GM11168 (cell line): ENCODE results near the gene SPINT2.

Experiments
- in situ Hi-C: fragments of 300-500 bp; cut with MboI; formaldehyde crosslinking; loops from one replicate; pipeline ENCODE4 v1.12.0; 2022; ENCODE audit warnings: low sequenced_read_pairs; ENCODE audit not compliant: unreplicated experiment

SPINT2 gene, protein sequence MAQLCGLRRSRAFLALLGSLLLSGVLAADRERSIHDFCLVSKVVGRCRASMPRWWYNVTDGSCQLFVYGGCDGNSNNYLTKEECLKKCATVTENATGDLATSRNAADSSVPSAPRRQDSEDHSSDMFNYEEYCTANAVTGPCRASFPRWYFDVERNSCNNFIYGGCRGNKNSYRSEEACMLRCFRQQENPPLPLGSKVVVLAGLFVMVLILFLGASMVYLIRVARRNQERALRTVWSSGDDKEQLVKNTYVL

DNA sequence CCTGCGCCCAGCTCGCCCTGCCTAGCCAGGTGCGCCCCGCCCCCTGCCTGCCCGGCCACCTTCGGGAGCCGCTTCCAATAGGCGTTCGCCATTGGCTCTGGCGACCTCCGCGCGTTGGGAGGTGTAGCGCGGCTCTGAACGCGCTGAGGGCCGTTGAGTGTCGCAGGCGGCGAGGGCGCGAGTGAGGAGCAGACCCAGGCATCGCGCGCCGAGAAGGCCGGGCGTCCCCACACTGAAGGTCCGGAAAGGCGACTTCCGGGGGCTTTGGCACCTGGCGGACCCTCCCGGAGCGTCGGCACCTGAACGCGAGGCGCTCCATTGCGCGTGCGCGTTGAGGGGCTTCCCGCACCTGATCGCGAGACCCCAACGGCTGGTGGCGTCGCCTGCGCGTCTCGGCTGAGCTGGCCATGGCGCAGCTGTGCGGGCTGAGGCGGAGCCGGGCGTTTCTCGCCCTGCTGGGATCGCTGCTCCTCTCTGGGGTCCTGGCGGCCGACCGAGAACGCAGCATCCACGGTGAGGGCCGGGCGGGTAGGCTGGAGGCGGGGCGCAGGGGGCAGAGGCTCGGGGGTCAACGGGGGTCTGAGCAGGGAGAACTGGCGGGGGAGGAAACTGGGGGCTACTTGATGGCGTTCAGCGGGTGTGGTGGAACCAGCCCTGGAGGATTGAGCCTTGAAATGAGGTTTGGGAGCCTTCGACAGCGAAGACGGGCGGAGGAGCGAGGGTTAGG is at the start of gene SPINT2:
Gene SPINT2, plus strand, starts transcription at position 88 of the 727 bp plus-strand sequence. Its CDS starts 320 bp downstream, at position 408.
- in situ Hi-C loops: no loop called here

DNA sequence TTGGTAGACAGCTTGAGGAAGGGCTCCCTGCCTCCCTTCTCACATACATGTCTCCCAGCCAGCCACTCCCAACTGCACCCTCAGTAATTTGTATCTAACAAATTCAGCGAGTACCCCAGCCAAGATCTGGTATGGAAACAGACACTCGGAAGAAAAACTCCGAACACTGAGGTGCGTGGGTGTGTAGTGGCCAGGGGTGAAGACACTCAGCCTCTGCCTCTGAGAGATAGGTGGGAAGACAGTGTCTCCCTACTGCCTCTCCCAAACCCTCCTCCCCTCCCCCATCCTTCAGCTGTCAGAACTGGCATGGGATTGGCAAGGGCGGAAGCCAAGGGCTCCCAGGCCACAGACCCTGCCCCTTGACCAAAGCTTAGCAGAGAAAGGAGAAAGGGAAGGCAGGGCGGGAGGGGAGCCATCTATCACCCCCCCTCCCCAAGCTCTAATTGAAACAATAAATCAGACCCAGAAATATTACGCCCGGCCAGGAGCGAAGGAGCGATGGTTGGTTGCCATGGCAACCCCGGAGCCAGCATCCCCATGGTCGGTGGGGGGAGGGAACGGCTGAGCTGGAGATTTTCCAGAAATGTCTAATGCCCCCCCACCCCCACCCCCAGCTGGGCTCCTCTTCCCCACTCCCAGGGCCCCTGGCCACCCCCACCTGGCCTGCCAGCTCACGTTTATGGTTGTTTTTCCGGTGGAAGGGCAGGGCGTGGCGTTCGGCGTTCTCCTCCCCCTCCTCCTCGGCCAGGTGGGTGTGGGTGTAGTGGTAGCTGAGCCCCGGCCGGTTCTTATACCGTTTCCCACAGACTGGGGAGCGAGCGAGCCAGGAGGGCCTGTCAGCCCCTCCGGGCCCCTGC is 47.4 kb upstream of the SPINT2 start:
- in situ Hi-C loops: no loop called here

DNA sequence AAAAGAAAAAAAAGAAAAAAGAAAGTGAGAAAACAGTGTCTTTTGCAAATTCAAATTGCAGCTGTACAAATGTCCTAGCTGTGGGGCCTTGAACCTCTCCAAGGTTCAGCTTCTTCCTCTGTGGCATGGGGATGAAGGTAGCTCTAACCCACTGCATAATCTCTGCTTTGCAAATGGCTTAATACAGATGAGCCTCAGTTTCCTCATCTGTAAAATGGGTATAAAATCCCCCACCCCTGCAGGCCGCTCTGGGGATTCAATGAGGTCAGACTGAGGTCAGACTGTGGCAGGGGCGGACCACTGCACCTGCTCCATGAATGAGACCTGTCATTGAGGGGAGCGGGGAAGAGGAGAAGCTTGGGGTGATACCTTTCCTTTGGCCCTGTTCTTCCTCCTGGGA is 46.2 kb upstream of the SPINT2 start:
- in situ Hi-C loops: no loop called here

DNA sequence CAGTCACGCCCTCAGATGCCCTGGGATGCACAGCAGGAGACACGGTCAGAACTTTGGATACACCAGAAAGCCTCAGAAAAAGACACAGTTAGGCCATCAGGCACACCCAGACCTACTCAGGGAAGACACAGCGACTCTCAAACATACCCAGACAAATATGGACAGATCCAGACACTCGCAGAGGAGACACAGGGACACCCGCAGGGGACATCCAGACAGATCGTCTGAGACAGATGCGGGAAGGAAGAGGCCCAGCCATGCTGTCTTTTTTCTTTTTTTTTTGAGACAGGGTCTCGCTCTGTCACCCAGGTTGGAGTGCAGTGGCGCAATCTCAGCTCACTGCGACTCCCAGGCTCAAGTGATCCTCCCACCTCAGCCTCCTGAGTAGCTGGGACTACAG is 45.2 kb upstream of the SPINT2 start:
- in situ Hi-C loops: no loop called here

DNA sequence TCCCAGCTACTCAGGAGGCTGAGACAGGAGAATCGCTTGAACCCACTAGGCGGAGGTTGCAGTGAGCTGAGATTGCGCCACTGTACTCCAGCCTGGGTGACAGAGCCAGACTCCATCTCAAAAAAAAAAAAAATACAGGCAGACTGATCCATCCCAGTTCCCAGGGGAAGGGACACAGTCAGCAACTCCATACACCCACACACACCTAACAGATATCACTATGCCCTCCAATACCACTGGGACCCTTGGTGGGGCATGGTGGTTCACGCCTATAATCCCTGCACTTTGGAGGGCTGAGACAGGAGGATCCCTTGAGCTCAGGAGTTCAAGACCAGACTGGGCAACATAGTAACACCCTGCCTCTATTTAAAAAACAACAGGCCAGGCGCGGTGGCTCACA is 43.0 kb upstream of the SPINT2 start:
- in situ Hi-C loops: no loop called here

DNA sequence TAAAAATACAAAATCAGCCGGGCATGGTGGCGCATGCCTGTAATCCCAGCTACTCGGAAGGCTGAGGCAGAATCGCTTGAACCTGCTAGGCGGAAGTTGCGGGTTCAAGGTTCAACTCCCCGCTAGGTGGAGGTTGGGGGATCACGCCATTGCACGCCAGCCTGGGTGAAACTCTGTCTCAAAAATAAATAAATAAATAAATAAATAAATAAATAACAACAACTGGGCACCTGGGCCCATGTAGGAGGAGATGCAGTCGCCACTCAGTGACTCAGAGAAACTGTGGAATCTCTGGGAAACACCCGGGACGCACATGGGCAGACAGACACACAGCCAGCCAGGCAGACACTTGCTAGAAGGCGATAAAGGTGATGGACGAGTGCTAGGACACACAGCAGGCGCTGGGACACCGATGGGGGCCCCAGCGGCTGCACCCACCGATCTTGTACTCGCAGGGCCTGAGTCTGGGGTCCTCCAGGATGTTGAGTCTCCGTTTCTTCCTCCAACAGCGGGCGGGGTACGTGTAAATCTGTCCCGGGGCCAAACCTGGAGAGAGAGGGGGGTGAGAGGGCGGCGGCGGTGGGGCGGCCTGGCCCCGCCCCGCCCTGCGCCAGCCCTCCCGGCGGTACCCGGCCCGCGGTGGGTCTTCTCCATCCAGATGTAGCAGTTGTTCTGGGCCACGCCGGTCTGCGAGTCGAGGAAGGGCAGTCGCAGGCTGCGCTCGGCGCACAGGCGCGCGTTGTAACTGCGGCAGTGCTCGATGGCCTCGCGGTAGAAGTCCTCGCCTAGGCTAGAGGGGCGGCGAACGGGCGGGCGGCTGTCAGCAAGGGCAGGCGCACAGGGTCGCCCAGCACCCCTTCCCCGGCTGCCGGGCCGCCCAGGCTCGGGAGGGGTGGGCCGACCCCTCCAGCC is 42.2 kb upstream of the SPINT2 start:
- in situ Hi-C loops: no loop called here

DNA sequence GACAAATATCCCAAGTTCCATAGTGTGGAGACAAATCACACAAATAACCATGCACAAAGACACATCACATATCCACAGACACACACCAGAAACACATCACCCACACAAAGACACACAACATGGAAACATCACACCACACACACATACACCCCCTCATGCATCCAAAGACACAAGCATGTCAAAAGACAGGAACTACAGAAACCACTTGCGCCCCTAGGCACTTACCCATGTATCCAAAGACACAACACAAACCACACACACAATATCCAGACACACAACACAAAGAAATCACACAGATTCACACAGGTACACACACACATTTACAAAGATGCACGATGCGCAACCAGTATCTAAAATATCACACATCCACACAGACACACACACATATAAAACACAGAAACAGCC is 41.3 kb upstream of the SPINT2 start:
- in situ Hi-C loops: no loop called here

DNA sequence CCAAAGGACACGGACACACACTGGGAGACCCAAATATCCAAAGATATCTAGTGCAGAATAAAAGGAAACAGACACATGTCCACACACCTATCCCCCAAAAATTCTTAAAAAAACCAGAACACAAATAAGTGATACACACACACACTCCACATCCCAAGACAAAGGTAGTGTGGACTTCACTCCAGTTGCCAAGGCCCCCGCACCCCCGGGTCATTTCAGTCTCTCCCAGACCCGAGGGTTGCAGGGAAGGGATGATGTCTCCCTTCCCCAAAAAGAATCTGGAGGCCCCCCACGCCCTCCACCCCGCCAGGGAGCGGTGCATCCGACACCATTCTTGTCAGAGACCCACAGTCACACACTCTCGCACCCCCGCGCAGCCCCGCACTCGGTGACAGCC is 40.8 kb upstream of the SPINT2 start:
- in situ Hi-C loops: no loop called here

DNA sequence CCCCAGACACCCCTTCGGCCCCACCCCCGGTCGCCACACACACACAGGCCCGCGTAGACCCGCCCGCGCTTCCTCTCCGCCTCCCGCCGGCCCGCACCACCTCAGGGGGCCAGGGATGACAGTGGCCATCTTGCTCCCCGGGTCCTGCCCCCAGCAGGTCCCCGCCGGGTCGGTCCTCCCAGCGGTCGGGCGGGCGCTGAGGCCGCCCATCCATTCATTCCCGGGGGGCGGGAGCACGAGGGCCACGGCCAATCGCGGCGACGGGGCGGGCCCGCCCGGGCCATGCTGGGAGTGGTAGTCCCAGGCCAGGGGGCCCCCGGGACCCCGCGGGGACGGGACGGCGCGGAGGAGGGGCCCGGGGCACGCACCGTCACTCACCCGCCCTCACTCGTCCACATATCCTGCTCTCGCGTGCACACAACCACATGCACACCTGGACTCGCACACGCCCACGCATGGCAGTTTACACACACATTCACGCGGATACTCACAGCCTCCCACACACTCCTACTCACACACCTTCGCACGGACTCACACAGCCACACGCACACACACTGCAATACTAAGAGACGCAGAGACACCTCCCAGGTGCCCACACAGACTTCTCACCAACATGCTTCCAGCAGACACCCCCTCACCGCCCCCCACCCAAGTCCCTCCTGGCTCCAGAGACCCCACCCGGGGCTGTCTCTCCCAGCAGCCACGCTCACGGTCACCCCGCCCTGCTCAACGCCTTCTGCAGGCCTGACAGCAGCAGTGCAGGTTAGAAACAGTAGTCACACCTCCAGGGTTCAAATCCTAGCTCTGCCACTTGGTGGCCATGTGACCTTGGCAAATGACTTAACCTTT is 40.1 kb upstream of the SPINT2 start, which contains the start of gene DPF1:
Gene DPF1, minus strand, starts transcription at position 209 of the 849 bp plus-strand sequence. Its CDS starts 80 bp downstream, at position 129.
- in situ Hi-C loops: no loop called here

DNA sequence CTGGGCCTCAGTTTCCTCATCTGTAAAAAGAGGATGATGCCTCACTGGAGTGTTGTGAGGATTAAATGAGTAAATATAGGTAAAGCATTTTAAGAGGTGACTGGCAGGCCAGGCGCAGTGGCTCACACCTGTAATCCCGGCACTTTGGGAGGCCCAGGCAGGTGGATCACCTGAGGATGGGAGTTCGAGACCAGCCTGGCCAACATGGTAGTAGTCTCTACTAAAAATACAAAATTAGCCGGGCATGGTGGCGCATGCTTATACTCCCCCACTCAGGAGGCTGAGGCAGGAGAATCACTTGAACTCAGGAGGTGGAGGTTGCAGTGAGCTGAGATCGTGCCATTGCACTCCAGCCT is 39.5 kb upstream of the SPINT2 start:
- in situ Hi-C loops: loop anchor here (25.0 kb wide), 1 partner anchor 338 kb away; no protein-coding TSS in a partner anchor

DNA sequence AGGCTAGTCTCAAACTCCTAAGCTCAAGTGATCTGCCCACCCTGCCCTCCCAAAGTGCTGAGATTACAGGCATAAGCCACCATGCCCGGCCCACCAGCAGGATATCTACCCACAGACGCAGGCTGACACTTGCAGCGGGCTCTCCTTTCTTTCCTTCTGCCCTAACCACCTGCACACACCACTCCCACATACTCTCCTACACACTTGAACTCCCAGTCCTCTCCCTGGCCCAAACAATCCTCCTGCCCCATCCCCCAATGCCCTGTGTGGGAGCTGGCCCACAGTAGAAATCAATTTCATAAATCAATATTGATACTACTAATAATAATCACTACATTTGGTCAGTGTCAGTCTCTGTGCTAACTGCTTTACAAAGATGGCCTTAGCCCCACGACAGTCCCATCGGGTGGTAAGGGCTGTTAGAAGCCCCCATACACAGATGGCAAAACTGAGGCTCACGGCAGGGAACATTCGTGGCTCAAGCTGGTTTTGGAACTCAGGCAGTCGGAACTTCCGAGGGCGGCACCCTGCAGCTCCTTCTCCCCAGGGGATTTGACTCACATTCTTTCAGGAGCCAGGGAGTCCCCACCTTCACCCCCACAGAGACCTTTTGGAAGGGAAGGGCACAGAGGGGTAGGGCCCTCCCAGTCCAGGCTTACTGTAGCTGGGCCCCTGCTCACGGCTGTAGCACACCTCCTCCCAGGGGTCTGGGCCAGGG is 36.9 kb upstream of the SPINT2 start:
- in situ Hi-C loops: loop anchor here (25.0 kb wide), 1 partner anchor 340 kb away; no protein-coding TSS in a partner anchor

DNA sequence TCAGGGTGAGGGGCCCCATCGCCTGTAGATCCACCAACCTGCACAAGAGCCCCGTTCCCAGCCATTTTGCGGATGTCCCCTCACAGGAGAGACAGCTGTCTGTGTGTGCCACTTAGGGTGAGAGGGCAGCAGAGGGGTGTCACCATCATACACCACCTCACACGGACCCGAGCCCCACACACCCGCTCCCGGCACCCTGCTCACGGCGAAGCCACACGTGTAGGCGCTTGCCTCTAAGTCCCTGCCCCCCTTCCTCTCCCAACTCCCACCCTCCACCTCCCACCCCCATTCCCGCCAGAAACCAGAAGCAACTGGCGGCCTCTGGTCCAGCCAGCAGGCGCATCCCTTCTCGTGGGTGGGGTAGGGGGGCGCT is 36.4 kb upstream of the SPINT2 start:
- in situ Hi-C loops: loop anchor here (25.0 kb wide), 1 partner anchor 341 kb away; no protein-coding TSS in a partner anchor

DNA sequence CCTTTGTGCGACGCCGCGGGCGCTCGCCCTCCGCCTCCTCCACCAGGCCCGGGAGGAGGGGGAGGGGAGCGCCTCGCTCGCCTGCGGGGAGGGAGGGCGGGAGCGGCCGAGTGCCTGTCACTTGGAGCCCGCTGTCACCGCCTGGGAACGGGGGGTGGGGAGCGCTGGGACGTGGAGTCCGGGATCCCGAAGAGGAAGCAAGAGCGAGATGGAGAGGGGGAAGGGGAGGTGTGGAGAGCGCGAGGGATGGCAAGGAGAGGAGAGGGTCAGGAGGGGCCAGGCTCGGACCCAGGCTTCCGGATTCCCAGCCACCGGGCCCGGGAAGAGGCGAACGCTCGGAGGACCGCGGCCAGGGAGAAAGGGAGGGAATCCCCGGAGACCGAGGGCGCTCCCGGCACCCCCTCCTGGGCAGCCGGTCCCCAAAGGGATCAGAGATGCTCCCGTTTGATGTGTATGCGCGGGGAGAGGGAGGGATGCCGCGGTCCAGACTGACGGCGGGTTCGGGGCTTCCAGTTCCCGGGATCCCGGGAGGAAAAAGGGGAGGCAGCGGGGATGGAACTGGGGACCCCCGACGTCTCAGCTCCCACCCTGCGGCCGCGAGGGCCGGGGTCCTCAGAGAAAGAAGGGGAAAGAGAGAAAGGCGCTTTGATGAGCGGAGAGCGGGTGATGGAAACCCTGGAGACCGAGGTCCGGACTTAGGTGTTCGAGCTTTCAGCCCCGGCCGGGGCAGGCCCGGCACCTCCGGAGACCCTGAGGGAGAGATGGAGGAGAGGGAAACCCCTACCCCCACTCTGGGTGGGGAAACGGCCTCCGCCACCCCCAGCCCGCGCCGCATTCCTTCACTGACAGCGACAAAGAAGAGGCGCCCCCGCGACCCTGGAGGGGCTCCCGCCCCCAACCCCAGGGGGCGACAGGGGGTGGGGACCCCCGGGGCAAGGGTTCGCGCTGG is 35.6 kb upstream of the SPINT2 start:
- in situ Hi-C loops: loop anchor here (25.0 kb wide), 1 partner anchor 341 kb away; no protein-coding TSS in a partner anchor

DNA sequence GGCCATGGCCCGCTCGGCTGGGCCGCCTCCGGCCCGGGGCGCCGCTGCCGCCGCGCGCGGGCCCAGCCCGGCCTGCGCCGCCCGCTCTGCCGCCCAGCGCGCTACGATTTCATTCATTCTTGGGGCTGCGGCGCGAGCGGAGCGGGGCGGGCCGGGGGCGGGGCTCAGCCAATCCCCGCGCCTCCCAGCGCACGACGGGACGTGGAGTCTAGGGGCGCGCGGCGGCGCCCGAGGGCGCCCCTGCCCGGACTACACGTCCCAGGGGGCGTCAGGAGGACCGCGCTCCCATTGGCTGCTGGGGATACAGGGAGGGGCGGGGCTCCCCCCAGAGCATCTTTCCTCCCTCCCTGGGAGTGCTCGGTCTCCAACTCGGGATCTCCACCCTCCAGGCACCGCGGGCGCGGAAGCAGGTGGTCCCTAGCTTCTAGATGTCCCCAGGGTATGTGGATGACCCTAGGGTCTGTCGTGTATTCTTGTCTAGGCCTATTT is 34.7 kb upstream of the SPINT2 start:
- in situ Hi-C loops: loop anchor here (25.0 kb wide), 1 partner anchor 342 kb away; no protein-coding TSS in a partner anchor

DNA sequence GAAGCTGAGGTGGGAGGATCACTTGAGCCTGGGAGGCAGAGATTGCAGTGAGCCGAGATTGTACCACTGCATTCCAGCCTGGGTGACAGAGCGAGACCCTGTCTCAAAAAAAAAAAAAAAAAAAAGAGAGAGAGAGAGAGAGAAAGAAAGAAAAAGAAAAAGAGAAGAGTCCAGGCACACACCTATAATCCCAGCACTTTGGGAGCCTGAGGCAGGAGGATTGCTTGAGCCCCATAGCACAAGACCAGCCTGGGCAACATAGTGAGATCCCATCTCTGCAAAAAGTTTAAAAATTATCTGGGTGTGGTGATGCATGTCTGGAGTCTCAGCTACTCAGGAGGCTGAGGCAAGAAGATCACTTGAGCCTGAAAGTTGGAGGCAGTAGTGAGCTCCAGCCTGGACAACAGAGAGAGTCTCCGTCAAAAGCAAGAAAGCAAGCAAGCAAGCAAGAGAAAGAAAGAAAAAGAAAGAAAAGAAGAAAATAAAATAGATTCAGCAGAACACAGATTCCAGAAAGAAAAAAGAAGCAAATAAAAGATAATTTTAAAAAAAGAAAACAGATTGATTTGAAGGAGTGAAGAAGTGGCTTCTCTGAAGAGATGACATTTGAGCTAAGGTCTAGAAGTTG is 33.8 kb upstream of the SPINT2 start:
- in situ Hi-C loops: loop anchor here (25.0 kb wide), 1 partner anchor 343 kb away; no protein-coding TSS in a partner anchor

DNA sequence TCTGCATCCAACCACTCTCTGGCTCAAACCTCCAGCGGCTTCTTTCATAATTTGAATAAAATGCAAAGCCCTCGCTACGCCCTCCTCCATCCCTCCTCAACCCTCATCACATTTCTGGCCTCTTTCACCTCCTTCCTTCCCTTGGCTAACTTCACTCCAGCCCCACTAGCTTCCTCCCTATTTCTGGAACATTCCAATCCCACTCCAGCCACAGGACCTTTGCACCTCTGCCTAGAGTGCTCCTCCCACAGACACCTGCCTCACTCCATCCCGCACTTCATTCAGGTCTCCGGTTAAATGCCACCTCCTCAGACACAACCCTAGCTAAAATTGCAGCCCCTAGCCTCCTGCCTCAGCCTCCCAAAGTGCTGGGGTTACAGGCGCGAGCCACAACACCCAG is 32.5 kb upstream of the SPINT2 start:
- in situ Hi-C loops: loop anchor here (25.0 kb wide), 1 partner anchor 345 kb away; no protein-coding TSS in a partner anchor
